CD14-positive monocyte (primary cell): Measurements from ENCODE around the gene ITGB2. TPM values are rescaled to one million over a fixed set of nuclear protein-coding genes. Genes with fewer than 3 reads are reported as not detected.

ENCODE experiments used
- DNase-seq, 3 donors: peaks; one replicate each; pipeline ENCODE4 v3.0.0-alpha.2; 2011 to 2022
- H2AFZ ChIP-seq: 2 replicates; pipeline ENCODE4 v1.6.0; 2012; ENCODE audit warnings: mild to moderate bottlenecking, low read depth, low read length, inconsistent platforms; ENCODE audit not compliant: insufficient read depth, poor library complexity, severe bottlenecking
- H3K27ac ChIP-seq, 2 donors: 1 replicate in 1 of 2; 2 replicates in 1 of 2; pipeline ENCODE4 v1.5.1; 2012 to 2013; ENCODE audit warnings: low read length in 2 of 2, control low read depth in 1 of 2, inconsistent platforms in 1 of 2, low read depth in 1 of 2, mild to moderate bottlenecking in 1 of 2
- H3K27me3 ChIP-seq, 2 donors: one replicate each; pipeline versions ENCODE4 v1.6.0 to v1.6.1; 2011 to 2013; ENCODE audit warnings: low read length in 2 of 2; ENCODE audit not compliant: control insufficient read depth in 2 of 2, insufficient read depth in 2 of 2
- H3K36me3 ChIP-seq, 2 donors: replicated peaks in 1 of 2; 1 replicate in 1 of 2; 2 replicates in 1 of 2; pipeline versions ENCODE4 v1.5.1 to v1.6.1; 2012 to 2013; ENCODE audit warnings: low read length in 2 of 2, control low read depth in 1 of 2, inconsistent platforms in 1 of 2, mild to moderate bottlenecking in 1 of 2; ENCODE audit not compliant: insufficient read depth in 2 of 2, control insufficient read depth in 1 of 2
- H3K4me1 ChIP-seq, 2 donors: 1 replicate in 1 of 2; 2 replicates in 1 of 2; pipeline versions ENCODE4 v1.5.1 to v1.6.1; 2012 to 2013; ENCODE audit warnings: low read length in 2 of 2, control low read depth in 1 of 2, inconsistent platforms in 1 of 2, mild to moderate bottlenecking in 1 of 2, moderate library complexity in 1 of 2; ENCODE audit not compliant: insufficient read depth in 2 of 2, control insufficient read depth in 1 of 2
- H3K4me2 ChIP-seq: replicated peaks from 2 replicates; pipeline ENCODE3; 2012; ENCODE audit warnings: low read length, moderate library complexity, mild to moderate bottlenecking; ENCODE audit not compliant: poor library complexity, severe bottlenecking; ENCODE audit errors: extremely low read depth
- H3K4me3 ChIP-seq, 3 experiments: fragments of 200-600 bp in 1 of 3; sonication (generic) in 1 of 3; replicated peaks in 1 of 3; 1 replicate in 2 of 3; 2 replicates in 1 of 3; pipeline ENCODE4 v1.5.1; 2011 to 2013; ENCODE audit warnings: low read length in 3 of 3, mild to moderate bottlenecking in 3 of 3, control low read depth in 2 of 3, low read depth in 2 of 3, inconsistent platforms in 1 of 3, moderate library complexity in 1 of 3
- H3K79me2 ChIP-seq: 2 replicates; pipeline ENCODE4 v1.6.0; 2012; ENCODE audit warnings: mild to moderate bottlenecking, control low read depth, inconsistent platforms, low read length, moderate library complexity; ENCODE audit not compliant: insufficient read depth
- H3K9ac ChIP-seq: 2 replicates; pipeline ENCODE4 v1.6.0; 2017; ENCODE audit warnings: low read length, mild to moderate bottlenecking; ENCODE audit not compliant: insufficient read depth, poor library complexity, severe bottlenecking
- H3K9me3 ChIP-seq, 2 donors: replicated peaks in 1 of 2; 1 replicate in 1 of 2; 2 replicates in 1 of 2; pipeline versions ENCODE4 v1.5.1 to v1.6.1; 2012 to 2013; ENCODE audit warnings: low read length in 2 of 2, control low read depth in 1 of 2; ENCODE audit not compliant: control insufficient read depth in 1 of 2, insufficient read depth in 1 of 2
- H4K20me1 ChIP-seq: 2 replicates; pipeline ENCODE4 v1.6.0; 2012; ENCODE audit warnings: mild to moderate bottlenecking, low read length, control low read depth, moderate library complexity; ENCODE audit not compliant: insufficient read depth
- H3K27ac Mint-ChIP-seq, 7 donors: one replicate each; pipeline ENCODE4 v1.8.0; 2020; ENCODE audit warnings: mild to moderate bottlenecking in 7 of 7, mixed read lengths in 7 of 7, moderate library complexity in 6 of 7, inconsistent platforms in 2 of 7
- H3K27me3 Mint-ChIP-seq, 3 donors: one replicate each; pipeline ENCODE4 v1.8.0; 2021 to 2022; ENCODE audit warnings: low read depth in 3 of 3, mild to moderate bottlenecking in 3 of 3, mixed read lengths in 3 of 3, moderate library complexity in 3 of 3, inconsistent platforms in 1 of 3
- H3K36me3 Mint-ChIP-seq, 2 donors: one replicate each; pipeline ENCODE4 v1.8.0; 2020; ENCODE audit warnings: mixed read lengths in 2 of 2, inconsistent platforms in 1 of 2, mild to moderate bottlenecking in 1 of 2
- H3K4me1 Mint-ChIP-seq: one replicate; pipeline ENCODE4 v1.8.0; 2020; ENCODE audit warnings: mild to moderate bottlenecking, mixed read lengths
- H3K4me3 Mint-ChIP-seq, 2 donors: one replicate each; pipeline ENCODE4 v1.8.0; 2020; ENCODE audit warnings: mild to moderate bottlenecking in 2 of 2, mixed read lengths in 2 of 2, moderate library complexity in 1 of 2
- H3K9me3 Mint-ChIP-seq, 7 donors: one replicate each; pipeline ENCODE4 v1.8.0; 2020 to 2022; ENCODE audit warnings: mixed read lengths in 7 of 7, mild to moderate bottlenecking in 6 of 7, moderate library complexity in 6 of 7, inconsistent platforms in 2 of 7
- CTCF ChIP-seq: fragments of 200-600 bp; IDR thresholded peaks from one replicate; pipeline ENCODE4 v1.8.0; 2022; ENCODE audit warnings: antibody characterized with exemption, mild to moderate bottlenecking
- WGBS: methylation state at CpG from one replicate; pipeline ENCODE4 v1.1.5; 2013; ENCODE audit warnings: missing lambda C conversion rate; ENCODE audit not compliant: insufficient coverage; 5-methylcytosine and 5-hydroxymethylcytosine counted together
- intact Hi-C, 2 donors: fragments of 100-400 bp; cut with micrococcal nuclease; formaldehyde crosslinking; loops; one replicate each; pipeline versions ENCODE4 v1.15.0 to v1.15.1; 2023
- polyA plus RNA-seq, 3 donors: library from polyadenylated mRNA; depleted of rRNA in 1 of 3; unstranded in 2 of 3; stranded (reverse) in 1 of 3; fragments of 300-500 nt in 2 of 3; fragments of >200 nt in 1 of 3; fragmentation: Illumina TruSeq in 2 of 3; gene quantifications; 1 replicate in 2 of 3; 2 replicates in 1 of 3; pipeline ENCODE4 v1.2.3, GENCODE V29; 2012 to 2021

Gene ITGB2
- polyA plus RNA-seq, 3 donors: 1,470 to 1,628 (median 1,602) TPM

- Histone ChIP-seq H3K9ac (peak within 1 kb of the TSS; percentile 82), H3K4me1 (peaks cover 82 to 91% of the 10 kb centered on the region in 2 donors), H3K79me2 (peaks cover 74% of the 10 kb centered on the region), H3K27ac (peak within 1 kb of the TSS; percentile 92 to 98), H3K27me3 (no peaks in the 10 kb centered on the region), H4K20me1 (peaks cover 46% of the 10 kb centered on the region), H3K36me3 (peaks cover 0 to 4% of the 10 kb centered on the region in 2 donors), H3K4me3 (peak within 1 kb of the TSS; percentile 75 to 92 (median 85)), H3K9me3 (no peaks in the 10 kb centered on the region), H3K4me2 (peak within 1 kb of the TSS; percentile 92), H2AFZ (peak within 1 kb of the TSS; percentile 51)
- H3K36me3 Mint-ChIP-seq: peaks cover 7% of the 10 kb centered on the region in 2 donors
- H3K9me3 Mint-ChIP-seq: peaks cover 0 to 3% (median 0%) of the 10 kb centered on the region in 7 donors
- H3K27ac Mint-ChIP-seq: peak within 1 kb of the TSS; percentile 97 to 99 (median 98)
- H3K27me3 Mint-ChIP-seq: no peaks in the 10 kb centered on the region
- under 1% methylated on average over 115 of the region's 123 CpGs for WGBS
- H3K4me1 Mint-ChIP-seq: peaks cover 74% of the 10 kb centered on the region
- H3K4me3 Mint-ChIP-seq: peak within 1 kb of the TSS; percentile 92 to 97
- peak; percentile 95 to 98 (median 95) for DNase-seq
- intact Hi-C loops: loop anchor here (2.0 to 5.0 kb wide), 3 partner anchors 34 to 56 kb away; partner anchors contain the start of gene SUMO3 (in 2 of the 2)
- TF ChIP-seq CTCF: no peak
Measured at GRCh38 chr21:44873356-44874239, 47.1 kb downstream of the ITGB2 start, which contains the start of gene PTTG1IP. PTTG1IP (minus strand) TSS chr21:44873690; CDS start chr21:44873616, 74 bp downstream.

GRCh38 chr21:44872649-44873355, 47.9 kb downstream of the ITGB2 start:
- Mint-ChIP-seq H3K9me3 (peaks cover 0 to 3% (median 0%) of the 10 kb centered on the region in 7 donors), H3K4me3 (peak overlapping the region; percentile 92 to 97), H3K27me3 (no peaks in the 10 kb centered on the region), H3K36me3 (peaks cover 10 to 12% of the 10 kb centered on the region in 2 donors), H3K4me1 (peaks cover 74% of the 10 kb centered on the region), H3K27ac (peak overlapping the region; percentile 85 to 93 (median 89))
- peaks cover 54% of the 10 kb centered on the region for H4K20me1 ChIP-seq
- no peak for TF ChIP-seq CTCF
- peaks cover 82 to 91% of the 10 kb centered on the region in 2 donors for H3K4me1 ChIP-seq
- peak overlapping the region; percentile 80 for H3K9ac ChIP-seq
- H3K4me3 ChIP-seq: peak overlapping the region; percentile 75 to 92 (median 81)
- no peaks in the 10 kb centered on the region for H3K9me3 ChIP-seq
- peak overlapping the region; percentile 92 for H3K4me2 ChIP-seq
- under 1% methylated on average over 62 of the region's 65 CpGs for WGBS
- peak in 1 of 3 donors; percentile 32 for DNase-seq
- H3K27me3 ChIP-seq: no peaks in the 10 kb centered on the region
- peak overlapping the region; percentile 49 to 92 for H3K27ac ChIP-seq
- H3K36me3 ChIP-seq: peaks cover 0 to 4% of the 10 kb centered on the region in 2 donors
- peak overlapping the region; percentile 51 for H2AFZ ChIP-seq
- intact Hi-C loops: loop anchor here (2.0 to 5.0 kb wide), 3 partner anchors 34 to 56 kb away; partner anchors contain the start of gene SUMO3 (in 2 of the 2)
- H3K79me2 ChIP-seq: peaks cover 82% of the 10 kb centered on the region
